HEK293 (cell line): ENCODE data around the gene GALNS.

ENCODE experiments used
- GFI1B ChIP-seq: fragments of 450-650 bp; formaldehyde crosslinking; IDR thresholded peaks from 2 replicates; pipeline ENCODE4 v1.5.1; 2016; ENCODE audit warnings: missing biosample characterization, missing genetic modification characterization
- ZNF121 ChIP-seq: fragments of 450-650 bp; formaldehyde crosslinking; IDR thresholded peaks from 2 replicates; pipeline ENCODE4 v1.5.1; 2016; ENCODE audit warnings: missing biosample characterization, missing genetic modification characterization
- ZNF274 ChIP-seq, 2 experiments: fragments of 200-500 bp in 1 of 2; fragments of 450-650 bp in 1 of 2; sonication (Bioruptor generic) in 1 of 2; formaldehyde crosslinking in 1 of 2; IDR thresholded peaks; 2 replicates each; pipeline versions ENCODE4 v1.5.1 to v1.6.1; 2014 to 2016; ENCODE audit warnings: borderline replicate concordance in 1 of 2, inconsistent platforms in 1 of 2, low read length in 1 of 2, missing biosample characterization in 1 of 2, missing genetic modification characterization in 1 of 2
- ZNF433 ChIP-seq: fragments of 450-650 bp; formaldehyde crosslinking; IDR thresholded peaks from 2 replicates; pipeline ENCODE4 v1.5.1; 2016; ENCODE audit warnings: missing biosample characterization, missing genetic modification characterization, low read depth
- TF ChIP-seq, protein P1 (sequence below): fragments of 450-650 bp; formaldehyde crosslinking; IDR thresholded peaks from 2 replicates; pipeline ENCODE4 v1.5.1; 2017; ENCODE audit warnings: missing biosample characterization, missing genetic modification characterization
- TF ChIP-seq, protein P2 (sequence below): fragments of 450-650 bp; IDR thresholded peaks from 2 replicates; pipeline ENCODE4 v1.5.1; 2018; ENCODE audit warnings: missing biosample characterization, missing genetic modification characterization
- TF ChIP-seq, protein P3 (sequence below): fragments of 450-650 bp; formaldehyde crosslinking; IDR thresholded peaks from 2 replicates; pipeline ENCODE4 v1.5.1; 2016; ENCODE audit warnings: missing biosample characterization, missing genetic modification characterization

DNA sequence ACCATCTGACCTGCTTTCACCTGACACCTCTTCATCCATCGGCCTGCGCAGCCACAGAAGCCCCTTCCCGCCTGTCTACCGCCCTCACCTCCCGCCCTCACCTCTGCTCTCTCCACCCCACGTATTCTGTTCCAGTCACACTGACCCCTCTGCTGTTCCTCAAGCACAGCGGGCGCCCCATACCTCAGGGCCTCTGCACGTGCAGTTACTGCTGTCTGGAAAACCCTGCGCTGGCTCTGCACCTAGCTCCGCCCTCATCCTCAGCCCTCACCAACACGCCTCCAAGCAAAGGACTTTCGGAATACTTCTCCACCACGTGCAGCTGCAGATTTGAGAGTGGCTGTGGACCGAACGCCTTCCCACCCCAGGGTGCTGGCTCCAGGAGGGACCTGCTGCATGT lies 34.3 kb upstream of the GALNS start:
- TF ChIP-seq, protein P1, sequence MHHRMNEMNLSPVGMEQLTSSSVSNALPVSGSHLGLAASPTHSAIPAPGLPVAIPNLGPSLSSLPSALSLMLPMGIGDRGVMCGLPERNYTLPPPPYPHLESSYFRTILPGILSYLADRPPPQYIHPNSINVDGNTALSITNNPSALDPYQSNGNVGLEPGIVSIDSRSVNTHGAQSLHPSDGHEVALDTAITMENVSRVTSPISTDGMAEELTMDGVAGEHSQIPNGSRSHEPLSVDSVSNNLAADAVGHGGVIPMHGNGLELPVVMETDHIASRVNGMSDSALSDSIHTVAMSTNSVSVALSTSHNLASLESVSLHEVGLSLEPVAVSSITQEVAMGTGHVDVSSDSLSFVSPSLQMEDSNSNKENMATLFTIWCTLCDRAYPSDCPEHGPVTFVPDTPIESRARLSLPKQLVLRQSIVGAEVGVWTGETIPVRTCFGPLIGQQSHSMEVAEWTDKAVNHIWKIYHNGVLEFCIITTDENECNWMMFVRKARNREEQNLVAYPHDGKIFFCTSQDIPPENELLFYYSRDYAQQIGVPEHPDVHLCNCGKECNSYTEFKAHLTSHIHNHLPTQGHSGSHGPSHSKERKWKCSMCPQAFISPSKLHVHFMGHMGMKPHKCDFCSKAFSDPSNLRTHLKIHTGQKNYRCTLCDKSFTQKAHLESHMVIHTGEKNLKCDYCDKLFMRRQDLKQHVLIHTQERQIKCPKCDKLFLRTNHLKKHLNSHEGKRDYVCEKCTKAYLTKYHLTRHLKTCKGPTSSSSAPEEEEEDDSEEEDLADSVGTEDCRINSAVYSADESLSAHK (tag by site-specific recombination), result no peak
- TF ChIP-seq, protein P2, sequence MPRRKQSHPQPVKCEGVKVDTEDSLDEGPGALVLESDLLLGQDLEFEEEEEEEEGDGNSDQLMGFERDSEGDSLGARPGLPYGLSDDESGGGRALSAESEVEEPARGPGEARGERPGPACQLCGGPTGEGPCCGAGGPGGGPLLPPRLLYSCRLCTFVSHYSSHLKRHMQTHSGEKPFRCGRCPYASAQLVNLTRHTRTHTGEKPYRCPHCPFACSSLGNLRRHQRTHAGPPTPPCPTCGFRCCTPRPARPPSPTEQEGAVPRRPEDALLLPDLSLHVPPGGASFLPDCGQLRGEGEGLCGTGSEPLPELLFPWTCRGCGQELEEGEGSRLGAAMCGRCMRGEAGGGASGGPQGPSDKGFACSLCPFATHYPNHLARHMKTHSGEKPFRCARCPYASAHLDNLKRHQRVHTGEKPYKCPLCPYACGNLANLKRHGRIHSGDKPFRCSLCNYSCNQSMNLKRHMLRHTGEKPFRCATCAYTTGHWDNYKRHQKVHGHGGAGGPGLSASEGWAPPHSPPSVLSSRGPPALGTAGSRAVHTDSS (tag by site-specific recombination), result no peak
- TF ChIP-seq GFI1B (tag by site-specific recombination) (no peak), ZNF121 (tag by site-specific recombination) (no peak), ZNF433 (tag by site-specific recombination) (no peak), ZNF274 (IDR thresholded peaks at IDR 0.05; ENCODE audit: low read length) (no peak), ZNF274 (tag by site-specific recombination; IDR thresholded peaks at IDR 0.05; ENCODE audit: borderline replicate concordance) (no peak)
- TF ChIP-seq, protein P3, sequence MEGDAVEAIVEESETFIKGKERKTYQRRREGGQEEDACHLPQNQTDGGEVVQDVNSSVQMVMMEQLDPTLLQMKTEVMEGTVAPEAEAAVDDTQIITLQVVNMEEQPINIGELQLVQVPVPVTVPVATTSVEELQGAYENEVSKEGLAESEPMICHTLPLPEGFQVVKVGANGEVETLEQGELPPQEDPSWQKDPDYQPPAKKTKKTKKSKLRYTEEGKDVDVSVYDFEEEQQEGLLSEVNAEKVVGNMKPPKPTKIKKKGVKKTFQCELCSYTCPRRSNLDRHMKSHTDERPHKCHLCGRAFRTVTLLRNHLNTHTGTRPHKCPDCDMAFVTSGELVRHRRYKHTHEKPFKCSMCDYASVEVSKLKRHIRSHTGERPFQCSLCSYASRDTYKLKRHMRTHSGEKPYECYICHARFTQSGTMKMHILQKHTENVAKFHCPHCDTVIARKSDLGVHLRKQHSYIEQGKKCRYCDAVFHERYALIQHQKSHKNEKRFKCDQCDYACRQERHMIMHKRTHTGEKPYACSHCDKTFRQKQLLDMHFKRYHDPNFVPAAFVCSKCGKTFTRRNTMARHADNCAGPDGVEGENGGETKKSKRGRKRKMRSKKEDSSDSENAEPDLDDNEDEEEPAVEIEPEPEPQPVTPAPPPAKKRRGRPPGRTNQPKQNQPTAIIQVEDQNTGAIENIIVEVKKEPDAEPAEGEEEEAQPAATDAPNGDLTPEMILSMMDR (tag by site-specific recombination), result no peak
